ENCODE measurements around the gene DLEC1.

GRCh38 chr3:38167591-38167990 lies 128.6 kb downstream of the DLEC1 start:
- TF ChIP-seq POLR2A (IDR thresholded peaks at IDR 0.05; ENCODE audit: low read depth, low read length) (no peak), CTCF (conservative IDR thresholded peaks at IDR 0.05; ENCODE audit: low read depth, low read length) (no peak)
